Mesenchymal stem cell (in vitro differentiated cells and primary cell): ENCODE data around the gene OR10G6.

ENCODE experiments used
- DNase-seq: peaks from one replicate; pipeline ENCODE4 v3.0.0-alpha.2; 2013
- H2AFZ ChIP-seq: one replicate; pipeline ENCODE4 v1.6.1; 2013; ENCODE audit warnings: low read depth, mild to moderate bottlenecking, control low read depth, inconsistent platforms, low read length, moderate library complexity
- H2AK5ac ChIP-seq: 2 replicates; pipeline ENCODE4 v1.6.1; 2013; ENCODE audit warnings: low read length, moderate library complexity, mild to moderate bottlenecking, inconsistent platforms; ENCODE audit not compliant: severe bottlenecking
- H2BK120ac ChIP-seq: one replicate; pipeline ENCODE4 v1.6.1; 2013; ENCODE audit warnings: low read depth, mild to moderate bottlenecking, inconsistent platforms, low read length, moderate library complexity
- H2BK12ac ChIP-seq, 2 experiments: one replicate each; pipeline ENCODE4 v1.6.1; 2013; ENCODE audit warnings: inconsistent platforms in 2 of 2, low read length in 2 of 2, mild to moderate bottlenecking in 2 of 2, moderate library complexity in 2 of 2, control low read depth in 1 of 2
- H2BK15ac ChIP-seq: one replicate; pipeline ENCODE4 v1.6.1; 2013; ENCODE audit warnings: mild to moderate bottlenecking, low read depth, inconsistent platforms; ENCODE audit not compliant: poor library complexity, severe bottlenecking
- H2BK5ac ChIP-seq: 2 replicates; pipeline ENCODE4 v1.6.1; 2013; ENCODE audit warnings: low read depth, mild to moderate bottlenecking, low read length, control low read depth, inconsistent platforms; ENCODE audit not compliant: poor library complexity, severe bottlenecking
- H3K14ac ChIP-seq, 2 experiments: one replicate each; pipeline ENCODE4 v1.6.1; 2013; ENCODE audit warnings: inconsistent platforms in 2 of 2, low read length in 2 of 2, control low read depth in 1 of 2, mild to moderate bottlenecking in 1 of 2, moderate library complexity in 1 of 2
- H3K18ac ChIP-seq, 2 experiments: one replicate each; pipeline ENCODE4 v1.6.1; 2013; ENCODE audit warnings: inconsistent platforms in 2 of 2, low read length in 2 of 2, control low read depth in 1 of 2, low read depth in 1 of 2, mild to moderate bottlenecking in 1 of 2
- H3K23ac ChIP-seq, 2 experiments: one replicate each; pipeline ENCODE4 v1.6.1; 2013; ENCODE audit warnings: inconsistent platforms in 2 of 2, low read length in 2 of 2, mild to moderate bottlenecking in 2 of 2, moderate library complexity in 2 of 2, control low read depth in 1 of 2
- H3K27ac ChIP-seq: 2 replicates; pipeline ENCODE4 v1.5.1; 2013; ENCODE audit warnings: mild to moderate bottlenecking, moderate library complexity, low read length, control low read depth, inconsistent platforms; ENCODE audit not compliant: poor library complexity, severe bottlenecking
- H3K27me3 ChIP-seq, 2 experiments: 2 replicates each; pipeline versions ENCODE4 v1.6.1 to v1.7.0; 2013; ENCODE audit warnings: low read length in 2 of 2, mild to moderate bottlenecking in 2 of 2, moderate library complexity in 2 of 2, control low read depth in 1 of 2, inconsistent platforms in 1 of 2; ENCODE audit not compliant: control insufficient read depth in 1 of 2, insufficient read depth in 1 of 2
- H3K36me3 ChIP-seq, 2 experiments: 2 replicates each; pipeline versions ENCODE4 v1.6.1 to v1.7.0; 2013; ENCODE audit warnings: low read length in 2 of 2, control low read depth in 1 of 2, inconsistent platforms in 1 of 2, low read depth in 1 of 2, mild to moderate bottlenecking in 1 of 2; ENCODE audit not compliant: insufficient read depth in 2 of 2, control insufficient read depth in 1 of 2
- H3K4ac ChIP-seq, 2 experiments: one replicate each; pipeline ENCODE4 v1.6.1; 2013; ENCODE audit warnings: inconsistent platforms in 2 of 2, low read length in 2 of 2, mild to moderate bottlenecking in 2 of 2, moderate library complexity in 2 of 2, control low read depth in 1 of 2, low read depth in 1 of 2
- H3K4me1 ChIP-seq: 2 replicates; pipeline ENCODE4 v1.6.1; 2013; ENCODE audit warnings: low read depth, low read length, control low read depth; ENCODE audit not compliant: control insufficient read depth, insufficient read depth
- H3K4me2 ChIP-seq: 2 replicates; pipeline ENCODE4 v1.6.1; 2013; ENCODE audit warnings: low read length, mild to moderate bottlenecking, inconsistent platforms; ENCODE audit not compliant: poor library complexity, severe bottlenecking
- H3K4me3 ChIP-seq, 2 experiments: 2 replicates each; pipeline versions ENCODE4 v1.5.1 to v1.7.0; 2013; ENCODE audit warnings: low read length in 2 of 2, mild to moderate bottlenecking in 2 of 2, control low read depth in 1 of 2, low read depth in 1 of 2; ENCODE audit not compliant: insufficient read depth in 1 of 2
- H3K79me1 ChIP-seq: replicated peaks from 2 replicates; pipeline ENCODE4 v1.6.1; 2013; ENCODE audit warnings: mild to moderate bottlenecking, control low read depth, low read length, inconsistent platforms; ENCODE audit not compliant: poor library complexity, severe bottlenecking
- H3K9ac ChIP-seq: 2 replicates; pipeline ENCODE4 v1.7.0; 2013; ENCODE audit warnings: mild to moderate bottlenecking, low read length, moderate library complexity
- H3K9me3 ChIP-seq: 2 replicates; pipeline ENCODE4 v1.7.0; 2013; ENCODE audit warnings: mild to moderate bottlenecking, low read length; ENCODE audit not compliant: control insufficient read depth
- H4K8ac ChIP-seq: one replicate; pipeline ENCODE4 v1.6.1; 2013; ENCODE audit warnings: inconsistent platforms, mild to moderate bottlenecking, low read length, moderate library complexity
- H4K91ac ChIP-seq: one replicate; pipeline ENCODE4 v1.6.1; 2013; ENCODE audit warnings: mild to moderate bottlenecking, low read length, inconsistent platforms
- WGBS: methylation state at CpG from one replicate; pipeline ENCODE4 v1.1.7; 2013; ENCODE audit warnings: mixed read lengths; 5-methylcytosine and 5-hydroxymethylcytosine counted together

OR10G6 gene

GRCh38 chr11:123956752-123957151, 38.2 kb downstream of the OR10G6 start:
- no peak overlapping the region for H3K27ac ChIP-seq
- no peak for DNase-seq
- no peak overlapping the region for H3K23ac ChIP-seq
- no peak overlapping the region for H2BK5ac ChIP-seq
- no peak overlapping the region for H2BK12ac ChIP-seq
- no peak overlapping the region for H2AK5ac ChIP-seq
- no peaks in the 10 kb centered on the region for H3K4me1 ChIP-seq
- H4K8ac ChIP-seq = no peak overlapping the region
- no peak overlapping the region for H3K14ac ChIP-seq
- H3K4me2 ChIP-seq = no peak overlapping the region
- no peaks in the 10 kb centered on the region for H3K79me1 ChIP-seq
- H4K91ac ChIP-seq = no peak overlapping the region
- H3K36me3 ChIP-seq = no peaks in the 10 kb centered on the region
- H3K4me3 ChIP-seq = no peak overlapping the region
- H3K4ac ChIP-seq = no peak overlapping the region
- no peaks in the 10 kb centered on the region for H3K27me3 ChIP-seq
- H2BK15ac ChIP-seq = no peak overlapping the region
- H3K18ac ChIP-seq = no peak overlapping the region
- no peak overlapping the region for H2BK120ac ChIP-seq
- no peak overlapping the region for H2AFZ ChIP-seq
- H3K9me3 ChIP-seq = peaks cover 6% of the 10 kb centered on the region
- H3K9ac ChIP-seq = no peak overlapping the region

DNA sequence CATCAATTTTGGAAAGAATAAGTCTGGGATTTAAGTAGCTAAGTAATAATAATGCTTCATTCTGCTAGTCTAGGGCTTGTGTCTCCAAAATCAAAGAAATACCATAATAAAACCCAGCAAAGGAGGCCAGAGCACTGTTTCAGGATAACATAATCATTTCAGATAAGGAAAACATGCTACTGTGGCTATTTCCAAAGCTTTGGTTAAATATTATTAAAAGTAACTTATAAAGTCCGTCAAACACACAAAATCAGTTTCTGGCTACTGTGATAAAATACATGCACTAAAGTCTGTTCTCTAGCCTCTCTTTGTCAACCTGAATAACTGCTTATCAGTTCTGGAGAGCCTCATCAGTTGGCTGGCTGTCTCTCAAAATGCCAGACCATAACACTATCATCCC, 49.8 kb downstream of the OR10G6 start:
- H2BK5ac ChIP-seq = no peak overlapping the region
- no peaks in the 10 kb centered on the region for H3K27me3 ChIP-seq
- H4K91ac ChIP-seq = no peak overlapping the region
- no peak overlapping the region for H3K4me2 ChIP-seq
- no peak overlapping the region for H2AK5ac ChIP-seq
- 81% methylated on average over 1 of the region's 1 CpG for WGBS
- no peak overlapping the region for H2BK15ac ChIP-seq
- no peak overlapping the region for H3K18ac ChIP-seq
- H4K8ac ChIP-seq = no peak overlapping the region
- H3K4me1 ChIP-seq = no peaks in the 10 kb centered on the region
- H3K36me3 ChIP-seq = no peaks in the 10 kb centered on the region
- H3K14ac ChIP-seq = no peak overlapping the region
- H2BK12ac ChIP-seq = no peak overlapping the region
- no peak overlapping the region for H3K23ac ChIP-seq
- H2AFZ ChIP-seq = no peak overlapping the region
- peaks cover 6% of the 10 kb centered on the region for H3K9me3 ChIP-seq
- H3K79me1 ChIP-seq = no peaks in the 10 kb centered on the region
- no peak overlapping the region for H3K9ac ChIP-seq
- no peak overlapping the region for H2BK120ac ChIP-seq
- no peak for DNase-seq
- H3K4me3 ChIP-seq = no peak overlapping the region
- no peak overlapping the region for H3K4ac ChIP-seq
- H3K27ac ChIP-seq = no peak overlapping the region
